ENCODE results near the gene MNT. TPM values are rescaled to one million over a fixed set of nuclear protein-coding genes. Genes with fewer than 3 reads are reported as not detected.

Gene MNT
- total RNA-seq, 5 donors from 2014 or later (not counting 1 experiment from before 2014, with no cell fraction given), result 43.0 to 97.8 (median 58.2) TPM

DNA sequence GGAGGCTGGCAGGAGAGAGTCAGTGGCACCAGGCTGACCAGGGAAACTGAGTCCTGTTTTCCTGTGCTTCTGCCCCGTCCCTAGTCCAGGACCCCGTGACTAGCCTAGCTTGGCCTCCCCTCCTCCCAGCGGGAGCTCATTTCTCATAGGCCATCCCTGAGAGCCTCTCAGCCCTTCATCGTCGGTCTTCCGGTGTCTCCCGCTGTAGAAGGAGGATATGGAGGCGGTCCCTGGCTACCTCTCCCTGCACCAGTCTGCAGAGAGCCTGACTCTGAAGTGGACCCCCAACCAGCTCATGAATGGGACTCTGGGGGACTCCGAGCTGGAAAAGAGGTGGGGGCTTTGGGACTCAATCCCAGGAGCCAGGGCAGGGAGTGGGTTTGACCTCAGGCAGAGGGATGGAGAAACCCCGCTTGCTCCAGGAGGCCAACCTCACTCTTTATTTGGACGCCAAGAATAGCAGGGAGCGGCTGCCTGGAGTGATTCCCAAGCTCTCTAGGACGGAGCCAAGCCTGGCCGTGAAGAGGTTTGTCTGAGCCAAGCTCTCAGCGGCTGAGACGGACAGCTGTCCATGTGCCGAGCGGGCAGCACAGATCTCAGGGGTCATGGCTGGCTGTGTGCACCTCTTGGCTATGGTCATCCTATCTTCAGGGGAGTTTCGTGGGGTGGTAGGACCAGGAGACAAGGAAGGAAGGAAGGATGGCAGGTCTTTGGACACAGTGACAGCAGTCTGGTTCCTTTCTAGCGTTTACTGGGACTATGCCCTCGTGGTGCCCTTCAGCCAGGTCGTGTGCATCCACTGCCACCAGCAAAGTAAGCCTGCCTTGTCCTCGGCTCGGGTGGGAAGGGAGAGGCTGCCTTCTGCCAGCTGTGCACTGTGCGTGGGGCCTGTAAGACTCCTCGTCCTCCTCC, 36.8 kb downstream of the MNT start:
- H3K27ac Mint-ChIP-seq, result no peak overlapping the region
- Histone ChIP-seq H3K27me3 (replicated peaks in 1 of 2; ENCODE audit: control insufficient read depth in 2 of 2, extremely low read depth in 1 of 2, insufficient read depth in 2 of 2, low read length in 1 of 2) (no peaks in the 10 kb centered on the region), H3K4me1 (ENCODE audit: control insufficient read depth in 1 of 2, extremely low read depth in 1 of 2, insufficient read depth in 2 of 2, low read length in 2 of 2) (no peaks in the 10 kb centered on the region), H3K4me3 (ENCODE audit: control insufficient read depth in 1 of 2, extremely low read depth in 1 of 2, low read length in 1 of 2) (no peak overlapping the region), H3K36me3 (ENCODE audit: control insufficient read depth in 2 of 2, extremely low read depth in 1 of 2, insufficient read depth in 1 of 2, low read length in 1 of 2) (peaks cover 27 to 47% of the 10 kb centered on the region in 2 donors), H3K9me3 (no peaks in the 10 kb centered on the region), H3K27ac (ENCODE audit: low read length) (no peak overlapping the region)
- peaks cover 17% of the 10 kb centered on the region for H3K36me3 Mint-ChIP-seq
- ATAC-seq (replicated peaks in 1 of 4) (no peak), DNase-seq (no peak)
- POLR2A ChIA-PET, result no interaction called here
- no peaks in the 10 kb centered on the region for H3K4me1 Mint-ChIP-seq
- WGBS (ENCODE audit: insufficient coverage), result 90% methylated on average over 16 of the region's 26 CpGs
- H3K9me3 Mint-ChIP-seq, result no peaks in the 10 kb centered on the region
- no peaks in the 10 kb centered on the region for H3K27me3 Mint-ChIP-seq
- CTCF ChIA-PET, result interaction anchor here in 1 of 2 donors (1.3 kb wide), 1 partner anchor 10 kb away, joined by 5 read pairs; no protein-coding TSS in a partner anchor
- no peak overlapping the region for H3K4me3 Mint-ChIP-seq

- no peak overlapping the region for H3K4me3 Mint-ChIP-seq
- no peaks in the 10 kb centered on the region for H3K27me3 Mint-ChIP-seq
- Histone ChIP-seq H3K27ac (ENCODE audit: low read length) (no peak overlapping the region), H3K4me3 (ENCODE audit: control insufficient read depth in 1 of 2, extremely low read depth in 1 of 2, low read length in 1 of 2) (no peak overlapping the region), H3K4me1 (ENCODE audit: control insufficient read depth in 1 of 2, extremely low read depth in 1 of 2, insufficient read depth in 2 of 2, low read length in 2 of 2) (no peaks in the 10 kb centered on the region), H3K36me3 (ENCODE audit: control insufficient read depth in 2 of 2, extremely low read depth in 1 of 2, insufficient read depth in 1 of 2, low read length in 1 of 2) (peaks cover 27 to 43% of the 10 kb centered on the region in 2 donors), H3K27me3 (replicated peaks in 1 of 2; ENCODE audit: control insufficient read depth in 2 of 2, extremely low read depth in 1 of 2, insufficient read depth in 2 of 2, low read length in 1 of 2) (no peaks in the 10 kb centered on the region), H3K9me3 (no peaks in the 10 kb centered on the region)
- ChIA-PET POLR2A (no interaction called here), CTCF (interaction anchor here in 1 of 2 donors (1.3 kb wide), 1 partner anchor 9 kb away, joined by 5 read pairs; no protein-coding TSS in a partner anchor)
- 98% methylated on average over 20 of the region's 21 CpGs for WGBS (ENCODE audit: insufficient coverage)
- no peaks in the 10 kb centered on the region for H3K9me3 Mint-ChIP-seq
- no peak overlapping the region for H3K27ac Mint-ChIP-seq
- no peaks in the 10 kb centered on the region for H3K4me1 Mint-ChIP-seq
- DNase-seq (no peak), ATAC-seq (replicated peaks in 1 of 4) (no peak)
- H3K36me3 Mint-ChIP-seq, result peaks cover 17% of the 10 kb centered on the region
Observed at GRCh38 chr17:2363318-2363717, 37.5 kb downstream of the MNT start.

DNA sequence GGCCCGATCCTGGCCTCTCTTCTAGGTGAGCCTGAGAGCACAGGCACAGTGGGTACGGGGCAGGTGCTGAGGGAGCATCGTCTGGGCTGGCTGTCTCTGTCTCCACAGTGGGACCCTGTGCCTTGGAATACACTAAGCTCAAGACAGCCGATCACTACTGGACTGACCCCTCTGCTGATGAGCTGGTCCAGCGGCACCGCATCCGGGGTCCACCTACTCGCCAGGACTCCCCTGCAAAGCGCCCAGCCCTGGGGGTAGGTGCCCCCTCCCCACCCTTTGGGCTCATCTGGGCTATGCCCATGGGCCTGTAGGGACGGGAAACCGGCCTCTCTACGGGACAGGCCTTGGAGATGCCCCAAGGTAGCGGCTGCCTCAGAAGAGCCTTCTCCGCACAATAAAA, 38.0 kb downstream of the MNT start:
- ChIA-PET CTCF (interaction anchor here in 1 of 2 donors (1.3 kb wide), 1 partner anchor 9 kb away, joined by 5 read pairs; no protein-coding TSS in a partner anchor), POLR2A (no interaction called here)
- Mint-ChIP-seq H3K9me3 (no peaks in the 10 kb centered on the region), H3K27me3 (no peaks in the 10 kb centered on the region), H3K36me3 (peaks cover 17% of the 10 kb centered on the region), H3K4me3 (no peak overlapping the region), H3K27ac (no peak overlapping the region), H3K4me1 (no peaks in the 10 kb centered on the region)
- no peak overlapping the region for H3K4me3 ChIP-seq (ENCODE audit: control insufficient read depth in 1 of 2, extremely low read depth in 1 of 2, low read length in 1 of 2)
- DNase-seq (no peak), ATAC-seq (replicated peaks in 1 of 4) (no peak)
- 93% methylated on average over 4 of the region's 14 CpGs for WGBS (ENCODE audit: insufficient coverage)
- peaks cover 25 to 43% of the 10 kb centered on the region in 2 donors for H3K36me3 ChIP-seq (ENCODE audit: control insufficient read depth in 2 of 2, extremely low read depth in 1 of 2, insufficient read depth in 1 of 2, low read length in 1 of 2)
- H3K9me3 ChIP-seq, result no peaks in the 10 kb centered on the region
- no peaks in the 10 kb centered on the region for H3K27me3 ChIP-seq (replicated peaks in 1 of 2; ENCODE audit: control insufficient read depth in 2 of 2, extremely low read depth in 1 of 2, insufficient read depth in 2 of 2, low read length in 1 of 2)
- no peak overlapping the region for H3K27ac ChIP-seq (ENCODE audit: low read length)
- no peaks in the 10 kb centered on the region for H3K4me1 ChIP-seq (ENCODE audit: control insufficient read depth in 1 of 2, extremely low read depth in 1 of 2, insufficient read depth in 2 of 2, low read length in 2 of 2)

DNA sequence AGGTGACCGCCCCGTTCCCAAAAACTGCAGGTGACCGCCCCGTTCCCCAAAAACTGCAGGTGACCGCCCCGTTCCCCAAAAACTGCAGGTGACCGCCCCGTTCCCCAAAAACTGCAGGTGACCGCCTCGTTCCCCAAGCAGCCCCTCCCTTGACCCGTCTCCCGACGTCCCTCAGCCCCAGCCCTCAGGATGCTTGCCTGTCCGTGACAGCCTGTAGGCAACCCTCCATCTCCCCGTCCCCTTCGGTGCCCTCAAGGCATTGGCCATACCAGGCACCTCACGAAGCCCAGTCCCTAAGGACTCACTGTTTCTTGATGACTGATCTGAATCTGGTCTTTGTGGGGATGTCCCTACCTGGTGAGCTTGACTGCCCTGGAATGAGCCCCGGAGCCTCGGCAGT, 38.4 kb downstream of the MNT start:
- H3K4me3 ChIP-seq (ENCODE audit: control insufficient read depth in 1 of 2, extremely low read depth in 1 of 2, low read length in 1 of 2), result no peak overlapping the region
- ChIA-PET CTCF (no interaction called here), POLR2A (interaction anchor here in 1 of 2 donors (0.5 kb wide), 1 partner anchor 244 kb away, joined by 3 read pairs; no protein-coding TSS in a partner anchor)
- no peaks in the 10 kb centered on the region for H3K4me1 ChIP-seq (ENCODE audit: control insufficient read depth in 1 of 2, extremely low read depth in 1 of 2, insufficient read depth in 2 of 2, low read length in 2 of 2)
- H3K27ac ChIP-seq (ENCODE audit: low read length), result no peak overlapping the region
- no peaks in the 10 kb centered on the region for H3K27me3 Mint-ChIP-seq
- H3K36me3 ChIP-seq (ENCODE audit: control insufficient read depth in 2 of 2, extremely low read depth in 1 of 2, insufficient read depth in 1 of 2, low read length in 1 of 2), result peaks cover 24 to 43% of the 10 kb centered on the region in 2 donors
- H3K4me3 Mint-ChIP-seq, result no peak overlapping the region
- WGBS (ENCODE audit: insufficient coverage), result 93% methylated on average over 16 of the region's 19 CpGs
- no peak for ATAC-seq (replicated peaks in 1 of 4)
- H3K27ac Mint-ChIP-seq, result no peak overlapping the region
- H3K4me1 Mint-ChIP-seq, result no peaks in the 10 kb centered on the region
- DNase-seq, result no peak
- no peaks in the 10 kb centered on the region for H3K27me3 ChIP-seq (replicated peaks in 1 of 2; ENCODE audit: control insufficient read depth in 2 of 2, extremely low read depth in 1 of 2, insufficient read depth in 2 of 2, low read length in 1 of 2)
- peaks cover 20% of the 10 kb centered on the region for H3K36me3 Mint-ChIP-seq
- no peaks in the 10 kb centered on the region for H3K9me3 ChIP-seq
- H3K9me3 Mint-ChIP-seq, result no peaks in the 10 kb centered on the region

DNA sequence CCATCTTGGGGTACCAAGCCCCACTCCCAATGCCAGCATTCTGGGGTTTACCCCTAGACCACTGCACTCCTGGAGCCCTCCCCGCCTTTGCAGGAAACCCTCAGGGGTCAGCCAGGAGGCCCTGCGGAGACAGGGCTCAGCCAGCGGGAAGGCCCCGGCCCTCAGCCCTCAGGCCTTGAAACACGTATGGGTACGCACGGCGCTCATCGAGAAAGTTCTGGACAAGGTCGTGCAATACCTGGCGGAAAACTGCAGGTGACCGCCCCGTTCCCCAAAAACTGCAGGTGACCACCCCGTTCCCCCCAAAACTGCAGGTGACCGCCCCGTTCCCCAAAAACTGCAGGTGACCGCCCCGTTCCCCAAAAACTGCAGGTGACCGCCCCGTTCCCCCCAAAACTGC, 38.8 kb downstream of the MNT start:
- Histone ChIP-seq H3K27ac (ENCODE audit: low read length) (no peak overlapping the region), H3K4me1 (ENCODE audit: control insufficient read depth in 1 of 2, extremely low read depth in 1 of 2, insufficient read depth in 2 of 2, low read length in 2 of 2) (no peaks in the 10 kb centered on the region), H3K4me3 (ENCODE audit: control insufficient read depth in 1 of 2, extremely low read depth in 1 of 2, low read length in 1 of 2) (no peak overlapping the region), H3K9me3 (no peaks in the 10 kb centered on the region), H3K36me3 (ENCODE audit: control insufficient read depth in 2 of 2, extremely low read depth in 1 of 2, insufficient read depth in 1 of 2, low read length in 1 of 2) (peaks cover 24 to 45% of the 10 kb centered on the region in 2 donors), H3K27me3 (replicated peaks in 1 of 2; ENCODE audit: control insufficient read depth in 2 of 2, extremely low read depth in 1 of 2, insufficient read depth in 2 of 2, low read length in 1 of 2) (no peaks in the 10 kb centered on the region)
- CTCF ChIA-PET, result no interaction called here
- Mint-ChIP-seq H3K27ac (no peak overlapping the region), H3K9me3 (no peaks in the 10 kb centered on the region), H3K27me3 (no peaks in the 10 kb centered on the region), H3K4me3 (no peak overlapping the region), H3K4me1 (no peaks in the 10 kb centered on the region), H3K36me3 (peaks cover 19% of the 10 kb centered on the region)
- 96% methylated on average over 19 of the region's 20 CpGs for WGBS (ENCODE audit: insufficient coverage)
- DNase-seq, result no peak
- POLR2A ChIA-PET, result interaction anchor here in 1 of 2 donors (0.5 kb wide), 1 partner anchor 244 kb away, joined by 3 read pairs; no protein-coding TSS in a partner anchor
- ATAC-seq (replicated peaks in 1 of 4), result no peak

DNA sequence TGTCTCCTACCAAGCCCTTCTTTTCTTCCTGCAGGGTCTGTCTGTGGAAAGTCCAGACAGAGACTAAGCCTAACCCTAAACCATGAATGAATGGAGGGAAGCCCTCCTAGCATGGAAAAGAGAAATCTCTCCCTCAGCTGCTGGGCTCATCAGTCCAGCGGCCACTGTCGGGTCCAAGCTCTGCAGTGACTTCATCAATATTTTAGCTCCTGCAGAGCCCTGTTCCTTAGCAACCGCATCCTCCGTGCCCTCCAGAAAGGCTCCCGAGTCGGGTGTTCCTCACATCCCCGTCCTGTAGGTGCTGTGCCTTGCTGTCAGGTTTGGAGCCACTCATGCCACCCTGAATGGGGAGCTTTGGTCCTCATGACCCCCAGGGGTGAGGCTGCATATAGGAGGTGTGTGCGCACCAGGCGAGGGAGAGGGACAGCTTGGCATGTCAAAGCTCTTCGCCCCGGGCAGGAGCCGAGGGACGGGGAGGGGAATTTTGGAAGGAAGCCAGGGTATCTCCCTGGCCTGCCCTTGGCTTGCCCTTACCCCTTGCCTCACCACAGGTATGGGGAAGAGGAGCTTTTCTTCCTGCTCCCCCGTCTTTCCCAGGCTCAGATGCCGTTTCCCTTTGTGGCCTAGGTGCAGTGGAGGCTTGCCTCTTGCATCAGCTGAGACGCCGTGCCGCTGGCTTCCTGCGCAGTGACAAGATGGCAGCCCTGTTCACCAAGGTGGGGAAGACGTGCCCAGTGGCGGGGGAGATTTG, 39.7 kb downstream of the MNT start:
- Histone ChIP-seq H3K4me3 (ENCODE audit: control insufficient read depth in 1 of 2, extremely low read depth in 1 of 2, low read length in 1 of 2) (no peak overlapping the region), H3K9me3 (no peaks in the 10 kb centered on the region), H3K27me3 (replicated peaks in 1 of 2; ENCODE audit: control insufficient read depth in 2 of 2, extremely low read depth in 1 of 2, insufficient read depth in 2 of 2, low read length in 1 of 2) (no peaks in the 10 kb centered on the region), H3K36me3 (ENCODE audit: control insufficient read depth in 2 of 2, extremely low read depth in 1 of 2, insufficient read depth in 1 of 2, low read length in 1 of 2) (peaks cover 24 to 38% of the 10 kb centered on the region in 2 donors), H3K4me1 (ENCODE audit: control insufficient read depth in 1 of 2, extremely low read depth in 1 of 2, insufficient read depth in 2 of 2, low read length in 2 of 2) (no peaks in the 10 kb centered on the region), H3K27ac (ENCODE audit: low read length) (no peak overlapping the region)
- H3K36me3 Mint-ChIP-seq, result peaks cover 15% of the 10 kb centered on the region
- no peaks in the 10 kb centered on the region for H3K9me3 Mint-ChIP-seq
- no peaks in the 10 kb centered on the region for H3K4me1 Mint-ChIP-seq
- DNase-seq (no peak), ATAC-seq (replicated peaks in 1 of 4) (no peak)
- ChIA-PET CTCF (interaction anchor here in 1 of 2 donors (0.5 kb wide), 1 partner anchor 652 kb away, joined by 4 read pairs; no protein-coding TSS in a partner anchor), POLR2A (interaction anchor here in 1 of 2 donors (0.5 to 0.6 kb wide), 2 partner anchors 26 to 95 kb away, joined by 3 read pairs; no protein-coding TSS in a partner anchor)
- H3K27me3 Mint-ChIP-seq, result no peaks in the 10 kb centered on the region
- 89% methylated on average over 17 of the region's 21 CpGs for WGBS (ENCODE audit: insufficient coverage)
- no peak overlapping the region for H3K4me3 Mint-ChIP-seq
- no peak overlapping the region for H3K27ac Mint-ChIP-seq
